HG03342 (cell line): ENCODE measurements around the gene FMN1.
"Not testable (repeated sequence)": the region's sequence is repeated elsewhere in the genome, so short reads cannot be mapped to it uniquely, and the experiment has no call there.

Experiments
- ATAC-seq: cut with Tn5 transposase; IDR thresholded peaks from one replicate; pipeline ENCODE4 v1.9.1; 2021; ENCODE audit warnings: mild to moderate bottlenecking, moderate library complexity; ENCODE audit not compliant: unreplicated experiment

The FMN1 gene

GRCh38 chr15:32983679-32984078 is 210.8 kb downstream of the FMN1 start:
- no peak for ATAC-seq

- ATAC-seq = no peak
Observed at GRCh38 chr15:32982001-32982400, 212.5 kb downstream of the FMN1 start.

- no peak for ATAC-seq
Observed at GRCh38 chr15:32981536-32981935, 213.0 kb downstream of the FMN1 start.

GRCh38 chr15:32979710-32980109 is 214.8 kb downstream of the FMN1 start:
- ATAC-seq = no peak

- ATAC-seq = no peak
Observed at GRCh38 chr15:32977506-32977905, 217.0 kb downstream of the FMN1 start.

- no peak for ATAC-seq
Observed at GRCh38 chr15:32974691-32975090, 219.8 kb downstream of the FMN1 start.

GRCh38 chr15:32972686-32973085 is 221.8 kb downstream of the FMN1 start:
- no peak for ATAC-seq

- no peak for ATAC-seq
Observed at GRCh38 chr15:32970847-32971246, 223.7 kb downstream of the FMN1 start.

- ATAC-seq = no peak
Observed at GRCh38 chr15:32967521-32967920, 227.0 kb downstream of the FMN1 start.

- ATAC-seq = no peak
Observed at GRCh38 chr15:32966512-32966911, 228.0 kb downstream of the FMN1 start.

GRCh38 chr15:32965897-32966296 is 228.6 kb downstream of the FMN1 start:
- no peak for ATAC-seq

GRCh38 chr15:32959077-32959476 is 235.4 kb downstream of the FMN1 start:
- ATAC-seq = no peak

GRCh38 chr15:32957219-32957618 is 237.3 kb downstream of the FMN1 start:
- ATAC-seq = no peak

- ATAC-seq = no peak
Observed at GRCh38 chr15:32956711-32957110, 237.8 kb downstream of the FMN1 start.

GRCh38 chr15:32956006-32956405 is 238.5 kb downstream of the FMN1 start:
- ATAC-seq = no peak

GRCh38 chr15:32953533-32953910 is 241.0 kb downstream of the FMN1 start:
- ATAC-seq = no peak

GRCh38 chr15:32952901-32953532 is 241.5 kb downstream of the FMN1 start:
- ATAC-seq = no peak

GRCh38 chr15:32951736-32952464 is 242.6 kb downstream of the FMN1 start:
- no peak for ATAC-seq

- ATAC-seq = not testable (repeated sequence)
Observed at GRCh38 chr15:32950051-32950450, 244.5 kb downstream of the FMN1 start.

- ATAC-seq = no peak
Observed at GRCh38 chr15:32946210-32946609, 248.3 kb downstream of the FMN1 start.

GRCh38 chr15:32944431-32944830 is 250.1 kb downstream of the FMN1 start:
- ATAC-seq = no peak

GRCh38 chr15:32943711-32944110 is 250.8 kb downstream of the FMN1 start:
- no peak for ATAC-seq

- ATAC-seq = no peak
Observed at GRCh38 chr15:32942401-32942841, 252.1 kb downstream of the FMN1 start.
